HL-60 (cell line): ENCODE data around the gene FMNL3.

Source experiments
- DNase-seq, 2 experiments: peaks; one replicate each; pipeline ENCODE4 v3.0.0-alpha.2; 2010 to 2020; ENCODE audit warnings: low read depth in 1 of 2, low spot score in 1 of 2
- H3K27ac ChIP-seq: fragments of 250-450 bp; sonication (Bioruptor Pico); replicated peaks from 2 replicates; pipeline ENCODE4 v1.5.1; 2020; ENCODE audit warnings: mild to moderate bottlenecking, moderate library complexity
- H3K27me3 ChIP-seq: fragments of 250-450 bp; sonication (Bioruptor Pico); 2 replicates; pipeline ENCODE4 v1.5.1; 2021; ENCODE audit warnings: mild to moderate bottlenecking, moderate library complexity; ENCODE audit not compliant: insufficient read depth, poor library complexity, severe bottlenecking
- H3K4me3 ChIP-seq: replicated peaks from 2 replicates; pipeline ENCODE4 v1.5.1; 2011; ENCODE audit warnings: mild to moderate bottlenecking, control low read depth, low read length; ENCODE audit not compliant: insufficient read depth
- GABPA ChIP-seq: IDR thresholded peaks from 2 replicates; pipeline ENCODE4 v1.6.1; 2012; ENCODE audit warnings: low read depth
- POLR2AphosphoS5 ChIP-seq: IDR thresholded peaks from 2 replicates; pipeline ENCODE4 v1.6.1; 2012; ENCODE audit warnings: low read depth
- SPI1 ChIP-seq: IDR thresholded peaks from 2 replicates; pipeline ENCODE4 v1.6.1; 2012; ENCODE audit warnings: low read depth, mild to moderate bottlenecking, borderline replicate concordance
- TF ChIP-seq, protein P1 (sequence below): IDR thresholded peaks from one replicate; pipeline ENCODE4 v1.5.1; 2011; ENCODE audit warnings: low read length, control low read depth, inconsistent platforms; ENCODE audit not compliant: insufficient read depth
- TF ChIP-seq, protein P2 (sequence below): IDR thresholded peaks from 2 replicates; pipeline ENCODE4 v1.6.1; 2012; ENCODE audit warnings: low read depth; ENCODE audit not compliant: insufficient replicate concordance

Gene FMNL3

DNA sequence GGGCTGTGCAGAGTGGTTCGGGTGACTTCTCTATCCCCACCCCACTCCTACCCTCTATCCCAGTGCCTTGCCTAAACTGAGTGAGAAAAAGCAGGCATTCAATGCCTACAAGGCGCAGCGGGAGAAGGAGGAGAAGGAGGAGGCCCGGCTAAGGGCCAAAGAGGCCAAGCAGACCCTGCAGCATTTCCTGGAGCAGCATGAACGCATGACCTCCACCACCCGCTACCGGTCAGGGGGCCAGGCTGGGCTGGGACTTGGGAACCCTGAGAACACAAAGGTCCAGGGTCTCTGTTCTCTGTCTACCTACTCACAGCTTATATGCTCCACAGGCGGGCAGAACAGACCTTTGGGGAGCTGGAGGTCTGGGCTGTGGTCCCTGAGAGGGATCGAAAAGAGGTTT lies 72.2 kb downstream of the FMNL3 start:
- H3K27ac ChIP-seq = no peak overlapping the region
- TF ChIP-seq GABPA (no peak), POLR2AphosphoS5 (no peak), SPI1 (no peak)
- TF ChIP-seq, protein P1, sequence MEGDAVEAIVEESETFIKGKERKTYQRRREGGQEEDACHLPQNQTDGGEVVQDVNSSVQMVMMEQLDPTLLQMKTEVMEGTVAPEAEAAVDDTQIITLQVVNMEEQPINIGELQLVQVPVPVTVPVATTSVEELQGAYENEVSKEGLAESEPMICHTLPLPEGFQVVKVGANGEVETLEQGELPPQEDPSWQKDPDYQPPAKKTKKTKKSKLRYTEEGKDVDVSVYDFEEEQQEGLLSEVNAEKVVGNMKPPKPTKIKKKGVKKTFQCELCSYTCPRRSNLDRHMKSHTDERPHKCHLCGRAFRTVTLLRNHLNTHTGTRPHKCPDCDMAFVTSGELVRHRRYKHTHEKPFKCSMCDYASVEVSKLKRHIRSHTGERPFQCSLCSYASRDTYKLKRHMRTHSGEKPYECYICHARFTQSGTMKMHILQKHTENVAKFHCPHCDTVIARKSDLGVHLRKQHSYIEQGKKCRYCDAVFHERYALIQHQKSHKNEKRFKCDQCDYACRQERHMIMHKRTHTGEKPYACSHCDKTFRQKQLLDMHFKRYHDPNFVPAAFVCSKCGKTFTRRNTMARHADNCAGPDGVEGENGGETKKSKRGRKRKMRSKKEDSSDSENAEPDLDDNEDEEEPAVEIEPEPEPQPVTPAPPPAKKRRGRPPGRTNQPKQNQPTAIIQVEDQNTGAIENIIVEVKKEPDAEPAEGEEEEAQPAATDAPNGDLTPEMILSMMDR = no peak
- TF ChIP-seq, protein P2, sequence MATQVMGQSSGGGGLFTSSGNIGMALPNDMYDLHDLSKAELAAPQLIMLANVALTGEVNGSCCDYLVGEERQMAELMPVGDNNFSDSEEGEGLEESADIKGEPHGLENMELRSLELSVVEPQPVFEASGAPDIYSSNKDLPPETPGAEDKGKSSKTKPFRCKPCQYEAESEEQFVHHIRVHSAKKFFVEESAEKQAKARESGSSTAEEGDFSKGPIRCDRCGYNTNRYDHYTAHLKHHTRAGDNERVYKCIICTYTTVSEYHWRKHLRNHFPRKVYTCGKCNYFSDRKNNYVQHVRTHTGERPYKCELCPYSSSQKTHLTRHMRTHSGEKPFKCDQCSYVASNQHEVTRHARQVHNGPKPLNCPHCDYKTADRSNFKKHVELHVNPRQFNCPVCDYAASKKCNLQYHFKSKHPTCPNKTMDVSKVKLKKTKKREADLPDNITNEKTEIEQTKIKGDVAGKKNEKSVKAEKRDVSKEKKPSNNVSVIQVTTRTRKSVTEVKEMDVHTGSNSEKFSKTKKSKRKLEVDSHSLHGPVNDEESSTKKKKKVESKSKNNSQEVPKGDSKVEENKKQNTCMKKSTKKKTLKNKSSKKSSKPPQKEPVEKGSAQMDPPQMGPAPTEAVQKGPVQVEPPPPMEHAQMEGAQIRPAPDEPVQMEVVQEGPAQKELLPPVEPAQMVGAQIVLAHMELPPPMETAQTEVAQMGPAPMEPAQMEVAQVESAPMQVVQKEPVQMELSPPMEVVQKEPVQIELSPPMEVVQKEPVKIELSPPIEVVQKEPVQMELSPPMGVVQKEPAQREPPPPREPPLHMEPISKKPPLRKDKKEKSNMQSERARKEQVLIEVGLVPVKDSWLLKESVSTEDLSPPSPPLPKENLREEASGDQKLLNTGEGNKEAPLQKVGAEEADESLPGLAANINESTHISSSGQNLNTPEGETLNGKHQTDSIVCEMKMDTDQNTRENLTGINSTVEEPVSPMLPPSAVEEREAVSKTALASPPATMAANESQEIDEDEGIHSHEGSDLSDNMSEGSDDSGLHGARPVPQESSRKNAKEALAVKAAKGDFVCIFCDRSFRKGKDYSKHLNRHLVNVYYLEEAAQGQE = no peak
- H3K4me3 ChIP-seq = no peak overlapping the region
- DNase-seq = no peak
- no peaks in the 10 kb centered on the region for H3K27me3 ChIP-seq

DNA sequence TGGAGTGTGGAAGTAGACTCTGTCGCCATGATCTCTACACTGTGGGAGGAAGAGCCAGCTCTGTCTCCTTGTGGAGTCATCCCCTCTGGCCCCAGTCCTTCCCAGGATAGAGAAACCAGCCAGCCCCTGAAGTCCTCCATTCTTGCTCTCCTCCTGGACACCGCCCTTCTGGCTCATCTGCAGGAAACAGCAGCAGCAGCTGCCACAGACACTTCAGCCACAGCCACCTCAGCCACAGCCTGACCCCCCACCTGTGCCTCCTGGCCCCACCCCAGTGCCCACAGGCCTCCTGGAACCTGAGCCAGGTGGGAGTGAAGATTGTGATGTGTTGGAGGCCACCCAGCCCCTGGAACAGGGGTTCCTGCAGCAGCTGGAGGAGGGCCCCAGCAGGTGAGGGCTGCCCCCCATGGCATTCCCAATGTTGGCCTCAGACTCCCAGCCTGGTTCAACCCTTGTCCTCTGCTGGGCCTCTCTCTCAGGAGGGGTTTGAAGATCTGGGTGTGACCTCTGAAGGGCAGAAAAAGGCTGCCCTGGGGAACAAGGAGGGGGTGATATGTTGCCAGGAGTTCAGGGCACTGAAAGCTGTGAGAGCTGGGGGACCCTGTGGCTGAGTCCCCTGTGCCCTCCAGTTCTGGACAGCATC lies 73.4 kb downstream of the FMNL3 start:
- no peak for TF ChIP-seq GABPA
- no peak for TF ChIP-seq POLR2AphosphoS5
- TF ChIP-seq, protein P1 = no peak
- TF ChIP-seq, protein P2 = no peak
- TF ChIP-seq SPI1 = no peak
- Histone ChIP-seq H3K4me3 (no peak overlapping the region), H3K27me3 (no peaks in the 10 kb centered on the region), H3K27ac (no peak overlapping the region)
- no peak for DNase-seq

DNA sequence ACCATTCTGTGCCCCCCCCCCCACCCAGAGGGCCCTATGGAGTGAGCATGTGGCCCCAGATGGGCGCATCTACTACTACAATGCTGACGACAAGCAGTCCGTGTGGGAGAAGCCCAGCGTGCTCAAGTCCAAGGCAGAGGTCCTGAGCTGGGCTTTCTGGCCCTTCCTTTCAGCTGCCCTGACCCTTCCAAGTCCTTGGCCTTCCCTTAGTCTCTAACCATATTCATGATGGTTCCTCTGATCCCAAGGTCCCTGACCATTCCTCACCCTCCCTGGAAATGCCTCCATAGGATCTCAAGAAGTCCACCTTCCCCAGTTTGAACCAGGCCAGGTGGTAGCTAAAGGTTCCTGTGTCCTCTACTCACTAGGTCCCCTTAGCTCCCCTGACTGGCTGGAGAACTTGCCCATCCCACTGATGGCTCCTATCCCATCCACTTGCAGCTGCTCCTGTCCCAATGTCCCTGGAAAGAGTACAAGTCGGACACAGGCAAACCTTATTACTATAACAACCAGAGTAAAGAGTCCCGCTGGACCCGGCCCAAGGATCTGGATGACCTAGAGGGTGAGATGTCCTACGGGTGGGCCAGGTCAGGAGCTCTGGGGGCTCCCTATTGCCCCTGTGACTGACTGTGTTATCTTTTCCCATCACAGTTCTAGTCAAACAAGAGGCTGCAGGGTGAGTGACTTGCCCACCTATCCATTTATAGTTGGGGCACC lies 74.1 kb downstream of the FMNL3 start:
- H3K27ac ChIP-seq = no peak overlapping the region
- H3K27me3 ChIP-seq = no peaks in the 10 kb centered on the region
- H3K4me3 ChIP-seq = no peak overlapping the region
- TF ChIP-seq, protein P1 = no peak
- TF ChIP-seq GABPA = no peak
- no peak for DNase-seq

DNA sequence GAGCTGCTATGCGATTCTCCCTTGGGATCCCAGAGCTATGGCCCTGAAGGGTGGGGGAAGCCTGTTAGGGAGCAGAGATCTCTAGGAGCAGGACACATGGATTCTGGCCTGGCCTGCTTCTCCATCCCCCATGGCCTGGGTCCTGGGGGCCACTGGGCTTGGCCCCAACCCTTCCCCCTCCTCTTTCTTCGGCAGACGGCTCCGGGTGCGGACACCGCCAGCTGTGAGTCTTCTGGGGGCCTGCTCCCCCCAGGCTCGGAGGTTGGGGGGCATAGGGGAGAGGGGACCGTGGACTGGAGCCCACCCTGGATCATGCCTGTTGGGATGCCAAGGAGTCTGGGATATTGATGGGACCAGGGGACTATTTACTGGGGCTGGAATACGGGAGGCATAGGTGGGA lies 74.8 kb downstream of the FMNL3 start:
- no peak for DNase-seq
- no peak overlapping the region for H3K27ac ChIP-seq
- no peaks in the 10 kb centered on the region for H3K27me3 ChIP-seq
- TF ChIP-seq GABPA = no peak
- TF ChIP-seq, protein P1 = no peak
- TF ChIP-seq SPI1 = no peak
- no peak for TF ChIP-seq POLR2AphosphoS5
- TF ChIP-seq, protein P2 = no peak
- H3K4me3 ChIP-seq = no peak overlapping the region
